NT2/D1 (cell line): ENCODE results near the gene PIK3CD.

Experiments used
- DNase-seq: peaks from one replicate; pipeline ENCODE4 v3.0.0-alpha.2; 2011; ENCODE audit warnings: low read depth, low spot score
- H3K27me3 ChIP-seq: 2 replicates; pipeline ENCODE4 v1.6.0; 2011; ENCODE audit warnings: mild to moderate bottlenecking; ENCODE audit not compliant: insufficient read length, insufficient read depth
- H3K36me3 ChIP-seq: 2 replicates; pipeline ENCODE4 v1.6.1; 2011; ENCODE audit warnings: mild to moderate bottlenecking, low read length, mixed read lengths; ENCODE audit not compliant: insufficient read depth, insufficient read length
- H3K4me1 ChIP-seq: 2 replicates; pipeline ENCODE4 v1.5.1; 2011; ENCODE audit not compliant: insufficient read depth, insufficient read length
- H3K4me3 ChIP-seq: 2 replicates; pipeline ENCODE4 v1.5.1; 2011; ENCODE audit warnings: low read depth; ENCODE audit not compliant: insufficient read length
- H3K9ac ChIP-seq: 2 replicates; pipeline ENCODE4 v1.6.0; 2011; ENCODE audit warnings: low read depth; ENCODE audit not compliant: insufficient read length
- H3K9me3 ChIP-seq: 2 replicates; pipeline ENCODE4 v1.5.1; 2011; ENCODE audit warnings: mild to moderate bottlenecking, low read length; ENCODE audit not compliant: insufficient read depth
- SUZ12 ChIP-seq: IDR thresholded peaks from 2 replicates; pipeline ENCODE4 v1.6.1; 2011; ENCODE audit not compliant: insufficient read length, insufficient read depth; ENCODE audit errors: extremely low read depth
- YY1 ChIP-seq: IDR thresholded peaks from 2 replicates; pipeline ENCODE4 v1.6.1; 2011; ENCODE audit not compliant: insufficient read length, insufficient read depth
- ZNF274 ChIP-seq: IDR thresholded peaks from 2 replicates; pipeline ENCODE4 v1.6.1; 2011; ENCODE audit warnings: mild to moderate bottlenecking, low read depth, low read length

The PIK3CD gene

GRCh38 chr1:9715536-9716226 lies 64.2 kb downstream of the PIK3CD start:
- no peaks in the 10 kb centered on the region for H3K27me3 ChIP-seq
- TF ChIP-seq YY1, result no peak
- TF ChIP-seq ZNF274, result no peak
- no peak for TF ChIP-seq SUZ12
- no peaks in the 10 kb centered on the region for H3K9me3 ChIP-seq
- DNase-seq, result no peak
- H3K36me3 ChIP-seq, result peaks cover 34% of the 10 kb centered on the region
- no peak overlapping the region for H3K4me3 ChIP-seq
- H3K9ac ChIP-seq, result no peak overlapping the region
- H3K4me1 ChIP-seq, result peaks cover 26% of the 10 kb centered on the region

DNA sequence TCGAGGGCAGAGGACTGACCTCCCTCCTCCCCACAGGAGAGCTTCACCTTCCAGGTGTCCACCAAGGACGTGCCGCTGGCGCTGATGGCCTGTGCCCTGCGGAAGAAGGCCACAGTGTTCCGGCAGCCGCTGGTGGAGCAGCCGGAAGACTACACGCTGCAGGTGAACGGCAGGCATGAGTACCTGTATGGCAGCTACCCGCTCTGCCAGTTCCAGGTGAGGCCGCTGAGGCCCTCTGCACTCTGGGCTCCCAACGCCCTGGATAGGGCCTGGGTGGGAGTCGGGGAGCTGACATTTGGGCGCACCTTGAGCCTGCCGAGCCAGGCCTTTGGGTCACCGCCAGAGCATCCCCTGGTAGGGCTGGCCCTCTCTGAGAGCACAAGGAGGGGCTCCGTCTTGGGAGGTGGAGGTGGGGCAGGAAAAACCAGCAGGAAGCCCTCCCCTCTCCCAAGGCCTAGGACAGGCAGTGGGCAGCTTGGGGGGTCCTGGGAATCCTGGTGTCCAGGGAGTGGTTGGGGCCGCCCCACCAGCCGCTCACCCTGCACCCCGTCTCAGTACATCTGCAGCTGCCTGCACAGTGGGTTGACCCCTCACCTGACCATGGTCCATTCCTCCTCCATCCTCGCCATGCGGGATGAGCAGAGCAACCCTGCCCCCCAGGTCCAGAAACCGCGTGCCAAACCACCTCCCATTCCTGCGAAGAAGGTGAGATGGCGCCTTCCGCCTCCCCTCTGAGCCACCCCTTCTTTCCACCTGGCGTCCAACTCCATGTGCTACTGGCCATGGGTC lies 65.1 kb downstream of the PIK3CD start:
- no peak overlapping the region for H3K9ac ChIP-seq
- TF ChIP-seq ZNF274, result no peak
- TF ChIP-seq SUZ12, result no peak
- no peak for TF ChIP-seq YY1
- peaks cover 33% of the 10 kb centered on the region for H3K4me1 ChIP-seq
- no peaks in the 10 kb centered on the region for H3K9me3 ChIP-seq
- H3K4me3 ChIP-seq, result no peak overlapping the region
- H3K27me3 ChIP-seq, result no peaks in the 10 kb centered on the region
- DNase-seq, result no peak
- peaks cover 32% of the 10 kb centered on the region for H3K36me3 ChIP-seq

- Histone ChIP-seq H3K36me3 (peaks cover 39% of the 10 kb centered on the region), H3K9ac (no peak overlapping the region), H3K9me3 (peaks cover 2% of the 10 kb centered on the region; the same call in 1 of the 2 replicates), H3K4me3 (no peak overlapping the region), H3K27me3 (no peaks in the 10 kb centered on the region), H3K4me1 (peaks cover 33% of the 10 kb centered on the region)
- TF ChIP-seq SUZ12, result no peak
- TF ChIP-seq ZNF274, result no peak
- TF ChIP-seq YY1, result no peak
- no peak for DNase-seq
Measured at GRCh38 chr1:9717193-9718005, 65.9 kb downstream of the PIK3CD start.

DNA sequence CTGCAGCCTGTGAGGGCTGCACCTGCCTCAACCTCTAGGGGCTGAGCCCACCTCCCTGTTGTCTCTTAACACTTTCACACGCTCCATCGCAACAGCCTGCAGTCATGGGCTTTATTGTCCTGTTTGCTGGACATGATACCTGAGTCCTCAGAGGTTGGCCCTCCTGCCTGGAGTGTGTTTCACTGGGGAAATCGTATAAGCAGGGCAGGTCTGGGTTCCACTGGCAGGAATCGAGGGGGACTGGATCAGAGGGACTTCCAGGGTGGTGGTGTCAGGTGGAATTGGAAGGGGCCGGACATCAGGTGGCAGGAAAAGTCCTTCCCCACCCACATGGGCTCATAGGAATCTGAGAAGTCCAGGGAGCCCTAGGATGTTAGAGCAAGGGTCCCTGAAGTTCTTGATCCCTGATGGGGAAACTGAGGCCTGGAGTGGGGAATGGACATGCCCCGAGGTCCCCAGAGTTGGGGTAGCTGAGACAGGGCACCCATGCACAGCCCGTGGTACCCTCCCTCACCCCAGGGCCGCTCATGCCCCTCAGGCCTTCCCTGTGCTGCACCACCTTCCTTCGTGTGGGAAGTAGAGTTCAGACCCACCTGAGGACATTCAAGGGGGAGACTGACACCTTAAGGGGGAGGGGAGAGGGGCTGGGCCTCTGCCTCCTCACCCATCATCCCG lies 66.6 kb downstream of the PIK3CD start:
- Histone ChIP-seq H3K9ac (no peak overlapping the region), H3K27me3 (no peaks in the 10 kb centered on the region), H3K4me1 (peaks cover 33% of the 10 kb centered on the region), H3K4me3 (no peak overlapping the region), H3K36me3 (peaks cover 46% of the 10 kb centered on the region), H3K9me3 (peaks cover 10% of the 10 kb centered on the region; the same call in 1 of the 2 replicates)
- TF ChIP-seq YY1, result no peak
- TF ChIP-seq SUZ12, result no peak
- no peak for TF ChIP-seq ZNF274
- no peak for DNase-seq

DNA sequence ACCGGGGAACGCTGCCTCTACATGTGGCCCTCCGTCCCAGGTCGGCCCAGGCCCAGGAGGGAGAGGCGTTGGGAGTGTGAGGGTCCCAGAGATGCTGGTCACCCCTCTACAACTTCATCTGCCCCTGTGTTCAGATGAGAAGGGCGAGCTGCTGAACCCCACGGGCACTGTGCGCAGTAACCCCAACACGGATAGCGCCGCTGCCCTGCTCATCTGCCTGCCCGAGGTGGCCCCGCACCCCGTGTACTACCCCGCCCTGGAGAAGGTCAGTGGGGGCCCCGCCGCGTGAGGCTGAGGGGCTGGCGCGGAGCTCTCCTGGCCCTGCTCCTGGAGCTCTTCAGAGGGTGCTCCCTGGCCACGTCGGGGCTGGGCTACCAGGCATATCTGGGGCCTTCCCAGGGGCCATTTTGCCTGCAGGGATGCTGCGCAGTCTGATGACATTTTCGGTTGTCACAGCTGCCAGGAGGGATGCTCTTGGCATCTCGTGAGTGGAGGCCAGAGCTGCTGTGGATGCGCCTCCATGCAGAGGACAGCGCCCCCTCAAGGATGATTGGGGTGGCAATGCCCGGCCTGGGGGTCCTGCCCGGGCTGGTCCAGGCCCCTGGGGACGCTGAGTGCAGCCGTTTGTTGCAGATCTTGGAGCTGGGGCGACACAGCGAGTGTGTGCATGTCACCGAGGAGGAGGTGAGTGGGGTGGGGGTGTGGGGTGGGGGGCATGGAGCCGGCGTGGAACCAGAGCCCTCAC lies 68.6 kb downstream of the PIK3CD start:
- no peak overlapping the region for H3K4me3 ChIP-seq
- peaks cover 36% of the 10 kb centered on the region for H3K4me1 ChIP-seq
- no peak overlapping the region for H3K9ac ChIP-seq
- TF ChIP-seq ZNF274, result no peak
- no peak for TF ChIP-seq SUZ12
- TF ChIP-seq YY1, result no peak
- H3K9me3 ChIP-seq, result peaks cover 22% of the 10 kb centered on the region; the same call in 1 of the 2 replicates
- H3K36me3 ChIP-seq, result peaks cover 64% of the 10 kb centered on the region
- DNase-seq, result no peak
- H3K27me3 ChIP-seq, result no peaks in the 10 kb centered on the region

DNA sequence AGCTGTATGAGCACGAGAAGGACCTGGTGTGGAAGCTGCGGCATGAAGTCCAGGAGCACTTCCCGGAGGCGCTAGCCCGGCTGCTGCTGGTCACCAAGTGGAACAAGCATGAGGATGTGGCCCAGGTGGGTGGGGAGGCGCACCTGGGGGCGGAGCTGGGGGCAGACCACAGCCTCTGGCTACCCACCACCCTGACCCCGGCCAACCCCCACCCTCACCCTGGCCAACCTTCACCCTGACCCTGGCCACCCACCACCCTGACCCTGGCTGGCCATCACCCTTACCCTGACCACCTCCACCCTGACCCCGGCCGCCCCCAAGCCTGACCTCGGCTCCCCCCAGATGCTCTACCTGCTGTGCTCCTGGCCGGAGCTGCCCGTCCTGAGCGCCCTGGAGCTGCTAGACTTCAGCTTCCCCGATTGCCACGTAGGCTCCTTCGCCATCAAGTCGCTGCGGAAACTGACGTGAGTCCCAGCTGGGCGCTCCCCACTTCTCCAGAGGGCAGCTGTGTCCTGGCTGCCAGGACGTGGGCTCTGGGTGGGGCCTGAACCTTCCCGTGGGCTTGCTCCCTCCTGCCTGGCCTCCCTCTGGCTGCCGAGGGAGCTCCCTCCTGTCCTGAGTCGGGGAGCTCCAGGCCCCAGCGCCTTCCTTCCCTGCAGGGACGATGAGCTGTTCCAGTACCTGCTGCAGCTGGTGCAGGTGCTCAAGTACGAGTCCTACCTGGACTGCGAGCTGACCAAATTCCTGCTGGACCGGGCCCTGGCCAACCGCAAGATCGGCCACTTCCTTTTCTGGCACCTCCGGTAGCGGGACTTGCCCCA lies 69.5 kb downstream of the PIK3CD start:
- TF ChIP-seq ZNF274 (no peak), YY1 (no peak), SUZ12 (no peak)
- H3K27me3 ChIP-seq, result no peaks in the 10 kb centered on the region
- H3K9me3 ChIP-seq, result peaks cover 22% of the 10 kb centered on the region; the same call in 1 of the 2 replicates
- peaks cover 61% of the 10 kb centered on the region for H3K36me3 ChIP-seq
- no peak for DNase-seq
- H3K9ac ChIP-seq, result peak overlapping the region; percentile 51
- H3K4me3 ChIP-seq, result no peak overlapping the region
- H3K4me1 ChIP-seq, result peaks cover 36% of the 10 kb centered on the region
